Occipital lobe (tissue), 2 donors: Measurements from ENCODE around the gene FAM227B. TPM values are rescaled to one million over a fixed set of nuclear protein-coding genes. Genes with fewer than 3 reads are reported as not detected.

Source experiments
- DNase-seq: peaks from one replicate; lab custom pipeline; 2025; lab: John Stamatoyannopoulos, UW
- total RNA-seq: library from RNA; depleted of rRNA; stranded (reverse); fragments of >200 nt; gene quantifications from one replicate; pipeline ENCODE4 v1.2.3, GENCODE V29; 2014

The FAM227B gene
- total RNA-seq, 1 donor from 2014 or later = 7.3 TPM

DNA sequence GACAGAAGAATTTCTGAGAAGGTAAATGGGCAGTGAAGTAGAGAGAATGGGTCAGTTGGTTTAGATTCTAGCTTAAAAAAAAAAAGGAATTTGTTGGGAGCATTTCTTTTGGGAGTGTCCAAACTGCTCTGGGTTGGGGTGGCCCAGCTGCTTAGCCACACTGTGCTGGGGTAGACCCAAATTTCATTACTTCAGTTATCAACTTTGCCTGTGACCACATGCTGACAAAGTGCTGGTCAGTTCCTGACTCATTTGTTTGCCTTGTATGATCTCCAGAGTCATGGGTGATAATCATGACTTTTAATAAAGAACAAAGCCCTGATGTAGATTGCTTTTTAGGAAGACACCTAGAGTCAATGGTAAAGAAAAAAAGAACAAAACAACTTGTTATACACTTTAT is 319.1 kb downstream of the FAM227B start:
- no peak for DNase-seq

GRCh38 chr15:49300856-49301255 is 319.8 kb downstream of the FAM227B start:
- DNase-seq = no peak

GRCh38 chr15:49297584-49297983 is 323.0 kb downstream of the FAM227B start:
- no peak for DNase-seq

- DNase-seq = no peak
Observed at GRCh38 chr15:49296258-49296657, 324.4 kb downstream of the FAM227B start.

DNA sequence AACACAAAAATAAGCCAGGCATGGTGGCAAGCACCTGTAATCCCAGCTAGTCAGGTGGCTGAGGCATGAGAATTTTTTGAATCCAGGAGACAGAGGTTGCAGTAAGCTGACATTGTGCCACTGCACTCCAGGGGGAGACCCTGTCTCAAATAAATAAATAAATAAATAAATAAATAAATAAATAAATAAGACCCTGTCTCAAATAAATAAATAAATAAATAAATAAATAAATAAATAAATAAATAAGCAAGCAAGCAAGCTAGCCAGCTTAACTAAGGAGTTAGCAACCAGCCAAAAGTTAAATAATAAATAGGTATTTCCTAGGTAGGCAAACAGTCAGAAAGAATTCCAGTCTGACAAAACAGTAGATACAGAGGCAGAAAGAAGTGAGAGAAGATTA is 326.7 kb downstream of the FAM227B start:
- no peak for DNase-seq

DNA sequence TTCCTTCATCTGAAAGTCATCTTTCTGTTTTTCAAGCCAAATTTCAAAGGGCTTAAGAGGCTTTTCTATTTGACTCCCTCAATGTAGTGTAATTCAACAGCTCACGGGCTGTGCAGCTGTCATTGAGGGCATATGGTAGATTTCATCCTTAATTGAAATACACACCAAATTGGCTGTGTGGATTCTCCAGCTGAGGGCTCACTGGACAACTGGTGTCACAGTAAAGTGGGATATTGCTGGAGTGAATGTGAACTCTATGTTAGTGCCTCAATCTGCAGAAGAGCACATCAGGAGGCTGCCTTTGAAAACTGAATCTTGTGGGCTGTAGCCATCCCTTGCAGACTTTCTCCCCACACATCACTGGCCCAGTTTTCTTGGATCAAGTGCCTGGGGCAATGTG is 330.4 kb downstream of the FAM227B start:
- no peak for DNase-seq

DNA sequence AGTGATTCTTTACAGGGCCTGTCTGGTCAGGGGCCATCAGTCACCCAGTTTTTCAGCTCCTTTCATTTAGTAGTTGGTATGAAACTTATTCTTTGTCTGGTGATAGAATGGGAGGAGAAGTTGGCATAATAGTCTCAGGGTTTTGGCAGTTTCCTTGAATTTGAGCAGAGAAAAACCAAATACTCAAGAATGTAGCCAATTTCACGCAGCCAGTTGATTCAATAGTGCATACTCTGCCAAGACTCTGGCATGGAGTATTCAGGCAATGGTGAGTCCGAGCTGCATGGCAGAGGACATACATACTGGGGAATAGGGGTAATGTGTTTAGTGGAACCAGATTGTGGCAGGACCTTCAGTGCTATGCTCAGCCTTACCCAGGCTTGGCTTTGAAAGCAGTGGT is 332.2 kb downstream of the FAM227B start:
- DNase-seq = no peak

GRCh38 chr15:49287481-49287880 is 333.1 kb downstream of the FAM227B start:
- DNase-seq = no peak

DNA sequence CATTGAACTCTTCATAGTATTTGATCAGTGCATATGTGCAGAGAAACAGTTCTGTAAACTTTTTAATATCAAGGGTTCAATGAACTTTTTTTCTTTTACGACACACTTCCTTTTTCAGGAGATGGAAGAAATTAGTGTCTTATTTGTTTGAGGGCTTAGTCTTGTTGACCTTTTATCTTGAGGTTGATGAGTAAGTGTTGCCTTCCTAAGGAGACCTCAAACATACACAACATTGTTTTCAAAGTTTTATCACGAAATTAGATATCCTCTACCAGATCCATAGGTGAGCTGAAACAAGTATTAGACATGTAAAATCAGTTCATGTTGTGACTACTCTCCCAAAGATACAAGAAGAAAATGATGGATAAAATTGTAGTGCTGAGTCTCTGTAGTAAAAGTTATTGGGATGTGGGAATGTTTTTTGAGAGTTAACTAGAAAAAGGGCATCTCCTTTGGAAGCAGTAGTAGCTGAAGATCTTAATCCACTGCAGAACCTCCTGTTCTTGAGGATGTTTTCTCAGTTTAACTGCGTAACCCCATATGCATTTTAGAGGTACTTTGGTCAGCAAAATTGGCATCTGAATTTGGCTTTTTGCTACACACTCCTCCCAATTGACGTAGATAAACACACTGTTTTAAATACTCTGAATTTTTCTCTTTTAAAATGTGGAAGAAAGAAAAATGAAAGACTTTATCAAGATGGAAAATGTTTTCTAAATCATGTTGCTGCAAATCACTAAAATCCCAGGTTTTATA is 333.8 kb downstream of the FAM227B start:
- no peak for DNase-seq

GRCh38 chr15:49282366-49282765 is 338.3 kb downstream of the FAM227B start:
- no peak for DNase-seq

GRCh38 chr15:49279521-49280456 is 340.8 kb downstream of the FAM227B start:
- no peak for DNase-seq

GRCh38 chr15:49278751-49279150 is 341.9 kb downstream of the FAM227B start:
- no peak for DNase-seq

Other genes starting within 250 kb of the FAM227B start
- 0.31 TPM for gene FGF7, start 197.6 kb downstream of the FAM227B start, total RNA-seq
- 42.3 TPM for gene DTWD1, start 230 bp upstream of the FAM227B start, total RNA-seq